Measurements from ENCODE around the gene DOCK2. TPM values are rescaled to one million over a fixed set of nuclear protein-coding genes. Genes with fewer than 3 reads are reported as not detected.

Gene DOCK2
- polyA plus RNA-seq, 1 experiment: 2.0 TPM

GRCh38 chr5:169978714-169979113, 341.6 kb downstream of the DOCK2 start:
- no peak for DNase-seq (ENCODE audit: low read depth)
- POLR2A ChIA-PET: no interaction called here
- Histone ChIP-seq H3K27me3 (ENCODE audit: control insufficient read depth, insufficient read depth, low read length) (no peaks in the 10 kb centered on the region), H3K36me3 (ENCODE audit: control insufficient read depth, insufficient read depth, low read length) (no peaks in the 10 kb centered on the region), H3K4me3 (ENCODE audit: low read depth, low read length) (no peak overlapping the region)
- TF ChIP-seq CTCF (IDR thresholded peaks at IDR 0.05; ENCODE audit: insufficient read depth, low read depth, low read length): no peak
- CTCF ChIA-PET: interaction anchor here (1.2 to 3.0 kb wide), 4 partner anchors 34 to 285 kb away, joined by 3 to 38 read pairs (median 22); no protein-coding TSS in a partner anchor

GRCh38 chr5:169979871-169980270, 342.8 kb downstream of the DOCK2 start:
- H3K36me3 ChIP-seq (ENCODE audit: control insufficient read depth, insufficient read depth, low read length): no peaks in the 10 kb centered on the region
- no peaks in the 10 kb centered on the region for H3K27me3 ChIP-seq (ENCODE audit: control insufficient read depth, insufficient read depth, low read length)
- peak overlapping the region; percentile 43 for H3K4me3 ChIP-seq (ENCODE audit: low read depth, low read length)
- DNase-seq (ENCODE audit: low read depth): no peak
- CTCF ChIA-PET: interaction anchor here (0.6 to 3.0 kb wide), 83 partner anchors 9 to 1312 kb away, joined by 3 to 38 read pairs (median 6); partner anchors contain the start of gene SPDL1
- no peak for TF ChIP-seq CTCF (IDR thresholded peaks at IDR 0.05; ENCODE audit: insufficient read depth, low read depth, low read length)
- POLR2A ChIA-PET: no interaction called here

- CTCF ChIA-PET: interaction anchor here (0.6 to 3.0 kb wide), 90 partner anchors 9 to 1312 kb away, joined by 3 to 38 read pairs (median 5); partner anchors contain the start of gene SPDL1
- DNase-seq (ENCODE audit: low read depth): peak; percentile 63
- TF ChIP-seq CTCF (IDR thresholded peaks at IDR 0.05; ENCODE audit: insufficient read depth, low read depth, low read length): peak; percentile 59
- POLR2A ChIA-PET: interaction anchor here (0.6 kb wide), 1 partner anchor 933 kb away, joined by 3 read pairs; no protein-coding TSS in a partner anchor
- Histone ChIP-seq H3K36me3 (ENCODE audit: control insufficient read depth, insufficient read depth, low read length) (no peaks in the 10 kb centered on the region), H3K27me3 (ENCODE audit: control insufficient read depth, insufficient read depth, low read length) (no peaks in the 10 kb centered on the region), H3K4me3 (ENCODE audit: low read depth, low read length) (peak within 1 kb of the TSS; percentile 43)
These were observed 343.5 kb downstream of the DOCK2 start, which contains the start of gene INSYN2B for GRCh38 chr5:169980418-169981053. Gene INSYN2B (minus strand): TSS chr5:169980495. CDS start chr5:169883898, 96,597 bp downstream.

- ChIA-PET POLR2A (interaction anchor here (0.6 kb wide), 1 partner anchor 138 kb away, joined by 3 read pairs; no protein-coding TSS in a partner anchor), CTCF (interaction anchor here (2.6 kb wide), 1 partner anchor 8 kb away, joined by 13 read pairs; the partner anchor contains the start of gene INSYN2B)
- no peak for DNase-seq (ENCODE audit: low read depth)
- TF ChIP-seq CTCF (IDR thresholded peaks at IDR 0.05; ENCODE audit: insufficient read depth, low read depth, low read length): no peak
- Histone ChIP-seq H3K36me3 (ENCODE audit: control insufficient read depth, insufficient read depth, low read length) (no peaks in the 10 kb centered on the region), H3K27me3 (ENCODE audit: control insufficient read depth, insufficient read depth, low read length) (no peaks in the 10 kb centered on the region), H3K4me3 (ENCODE audit: low read depth, low read length) (no peak overlapping the region)
These were observed 351.1 kb downstream of the DOCK2 start for GRCh38 chr5:169988206-169988605.

- DNase-seq (ENCODE audit: low read depth): no peak
- CTCF ChIA-PET: interaction anchor here (2.6 kb wide), 1 partner anchor 9 kb away, joined by 13 read pairs; the partner anchor contains the start of gene INSYN2B
These were observed 351.9 kb downstream of the DOCK2 start for GRCh38 chr5:169988947-169989346.

More at GRCh38 chr5:169988947-169989346, 351.9 kb downstream of the DOCK2 start:
- TF ChIP-seq CTCF (IDR thresholded peaks at IDR 0.05; ENCODE audit: insufficient read depth, low read depth, low read length): no peak
- POLR2A ChIA-PET: no interaction called here
- Histone ChIP-seq H3K4me3 (ENCODE audit: low read depth, low read length) (no peak overlapping the region), H3K27me3 (ENCODE audit: control insufficient read depth, insufficient read depth, low read length) (no peaks in the 10 kb centered on the region), H3K36me3 (ENCODE audit: control insufficient read depth, insufficient read depth, low read length) (no peaks in the 10 kb centered on the region)
